Karpas-422 (cell line): Measurements from ENCODE around the gene EVPLL. TPM values are rescaled to one million over a fixed set of nuclear protein-coding genes. Genes with fewer than 3 reads are reported as not detected.
"Not testable (repeated sequence)": the region's sequence is repeated elsewhere in the genome, so short reads cannot be mapped to it uniquely, and the experiment has no call there.

Experiments used
- DNase-seq: peaks from one replicate; pipeline ENCODE4 v3.0.0-alpha.2; 2015
- H2AFZ ChIP-seq: fragments of 200-600 bp; sonication (generic); 2 replicates; pipeline ENCODE4 v1.6.1; 2014; ENCODE audit warnings: antibody characterized with exemption, low read length, mixed read lengths
- H3K27ac ChIP-seq: fragments of 200-600 bp; sonication (generic); 2 replicates; pipeline ENCODE4 v1.5.1; 2014; ENCODE audit warnings: mild to moderate bottlenecking, low read length, moderate library complexity
- H3K27me3 ChIP-seq: fragments of 200-600 bp; sonication (generic); 2 replicates; pipeline ENCODE4 v1.6.1; 2014; ENCODE audit warnings: low read length, mixed read lengths
- H3K36me3 ChIP-seq: fragments of 200-600 bp; sonication (generic); 2 replicates; pipeline ENCODE4 v1.6.1; 2014; ENCODE audit warnings: low read length, mixed read lengths; ENCODE audit not compliant: insufficient read depth
- H3K4me1 ChIP-seq: fragments of 200-600 bp; sonication (generic); 2 replicates; pipeline ENCODE4 v1.6.1; 2014; ENCODE audit warnings: mild to moderate bottlenecking, low read length, mixed read lengths
- H3K4me2 ChIP-seq: fragments of 200-600 bp; sonication (generic); 2 replicates; pipeline ENCODE4 v1.6.1; 2014; ENCODE audit warnings: low read length, low read depth, mild to moderate bottlenecking; ENCODE audit not compliant: poor library complexity, severe bottlenecking
- H3K4me3 ChIP-seq: fragments of 200-600 bp; sonication (generic); 2 replicates; pipeline ENCODE4 v1.5.1; 2014; ENCODE audit warnings: mild to moderate bottlenecking, antibody characterized with exemption, low read length, mixed read lengths
- H3K79me2 ChIP-seq: fragments of 200-600 bp; sonication (generic); 2 replicates; pipeline ENCODE4 v1.6.1; 2014; ENCODE audit warnings: mild to moderate bottlenecking, low read length, mixed read lengths
- H3K9ac ChIP-seq: fragments of 200-600 bp; sonication (generic); 2 replicates; pipeline ENCODE4 v1.6.0; 2014; ENCODE audit warnings: low read length
- H3K9me2 ChIP-seq: fragments of 200-600 bp; sonication (generic), shearing (Covaris generic); replicated peaks from 2 replicates; pipeline ENCODE4 v1.6.0; 2014; ENCODE audit warnings: mild to moderate bottlenecking, low read length, moderate library complexity; ENCODE audit not compliant: insufficient read depth
- H3K9me3 ChIP-seq: fragments of 300-700, 200-600 bp; sonication (generic); 2 replicates; pipeline ENCODE4 v1.6.1; 2014; ENCODE audit warnings: low read length, mixed read lengths
- H4K20me1 ChIP-seq: fragments of 200-600 bp; sonication (generic); 2 replicates; pipeline ENCODE4 v1.6.1; 2014; ENCODE audit warnings: mild to moderate bottlenecking, antibody characterized with exemption, low read length, low read depth; ENCODE audit not compliant: insufficient read depth
- total RNA-seq: library from RNA; depleted of rRNA; stranded (reverse); fragments of >200 nt; shearing (Covaris generic); gene quantifications from 2 replicates; pipeline ENCODE4 v1.2.3, GENCODE V29; 2014; ENCODE audit warnings: low replicate concordance

Gene EVPLL
- total RNA-seq, 1 experiment from 2014 or later, result not detected

GRCh38 chr17:18381953-18382245 is 4.3 kb downstream of the EVPLL start:
- Histone ChIP-seq H4K20me1 (no peaks in the 10 kb centered on the region), H3K36me3 (no peaks in the 10 kb centered on the region), H2AFZ (no peak overlapping the region), H3K4me2 (no peak overlapping the region), H3K79me2 (no peaks in the 10 kb centered on the region), H3K9me2 (no peaks in the 10 kb centered on the region), H3K27me3 (no peaks in the 10 kb centered on the region), H3K9me3 (no peaks in the 10 kb centered on the region), H3K4me3 (no peak overlapping the region), H3K9ac (no peak overlapping the region), H3K27ac (no peak overlapping the region), H3K4me1 (no peaks in the 10 kb centered on the region)
- no peak for DNase-seq

- no peaks in the 10 kb centered on the region for H3K79me2 ChIP-seq
- no peak overlapping the region for H3K9ac ChIP-seq
- no peaks in the 10 kb centered on the region for H4K20me1 ChIP-seq
- no peak for DNase-seq
- no peak overlapping the region for H3K4me2 ChIP-seq
- no peaks in the 10 kb centered on the region for H3K27me3 ChIP-seq
- no peak overlapping the region for H3K27ac ChIP-seq
- H2AFZ ChIP-seq, result no peak overlapping the region
- H3K9me2 ChIP-seq, result no peaks in the 10 kb centered on the region
- no peaks in the 10 kb centered on the region for H3K4me1 ChIP-seq
- no peaks in the 10 kb centered on the region for H3K36me3 ChIP-seq
- H3K4me3 ChIP-seq, result no peak overlapping the region
- H3K9me3 ChIP-seq, result no peaks in the 10 kb centered on the region
Measured at GRCh38 chr17:18382441-18383078, 5.0 kb downstream of the EVPLL start.

GRCh38 chr17:18383079-18383481 is 5.5 kb downstream of the EVPLL start:
- not testable (repeated sequence) for H2AFZ ChIP-seq, H3K9me3 ChIP-seq, H3K27me3 ChIP-seq, H3K4me3 ChIP-seq, H3K79me2 ChIP-seq, H3K36me3 ChIP-seq, DNase-seq, H3K9ac ChIP-seq, H3K4me1 ChIP-seq, H3K9me2 ChIP-seq, H4K20me1 ChIP-seq, H3K27ac ChIP-seq, H3K4me2 ChIP-seq

- H3K79me2 ChIP-seq, H3K4me1 ChIP-seq, H3K4me2 ChIP-seq, H3K36me3 ChIP-seq, H3K4me3 ChIP-seq, H3K27ac ChIP-seq, H4K20me1 ChIP-seq, H3K9ac ChIP-seq, H2AFZ ChIP-seq, DNase-seq, H3K9me3 ChIP-seq, H3K27me3 ChIP-seq, H3K9me2 ChIP-seq: not testable (repeated sequence)
Measured at GRCh38 chr17:18384271-18384670, 6.7 kb downstream of the EVPLL start.

GRCh38 chr17:18387583-18387982 is 10.0 kb downstream of the EVPLL start:
- H3K9me2 ChIP-seq, H3K27ac ChIP-seq, H3K79me2 ChIP-seq, H3K27me3 ChIP-seq, H3K9me3 ChIP-seq, H3K36me3 ChIP-seq, H3K9ac ChIP-seq, DNase-seq, H3K4me2 ChIP-seq, H4K20me1 ChIP-seq, H2AFZ ChIP-seq, H3K4me3 ChIP-seq, H3K4me1 ChIP-seq: not testable (repeated sequence)

GRCh38 chr17:18388266-18388665 is 10.7 kb downstream of the EVPLL start:
- not testable (repeated sequence) for H3K4me3 ChIP-seq, H3K36me3 ChIP-seq, H3K79me2 ChIP-seq, H3K9me3 ChIP-seq, H3K9me2 ChIP-seq, H3K4me2 ChIP-seq, H2AFZ ChIP-seq, H3K4me1 ChIP-seq, H3K27me3 ChIP-seq, H4K20me1 ChIP-seq, DNase-seq, H3K27ac ChIP-seq, H3K9ac ChIP-seq

GRCh38 chr17:18388728-18389127 is 11.2 kb downstream of the EVPLL start:
- not testable (repeated sequence) for DNase-seq, H4K20me1 ChIP-seq, H3K9ac ChIP-seq, H3K27me3 ChIP-seq, H3K4me1 ChIP-seq, H2AFZ ChIP-seq, H3K36me3 ChIP-seq, H3K79me2 ChIP-seq, H3K9me2 ChIP-seq, H3K4me3 ChIP-seq, H3K27ac ChIP-seq, H3K9me3 ChIP-seq, H3K4me2 ChIP-seq

GRCh38 chr17:18401872-18402590 is 24.5 kb downstream of the EVPLL start:
- not testable (repeated sequence) for H2AFZ ChIP-seq, H3K4me3 ChIP-seq, H3K27ac ChIP-seq, H3K27me3 ChIP-seq, H3K9me2 ChIP-seq, H3K9me3 ChIP-seq, H3K9ac ChIP-seq, H3K4me2 ChIP-seq, H3K79me2 ChIP-seq, H4K20me1 ChIP-seq, H3K4me1 ChIP-seq, H3K36me3 ChIP-seq
- peak; percentile 15 for DNase-seq
